ENCODE data around the gene NCOR1.

The NCOR1 gene

DNA sequence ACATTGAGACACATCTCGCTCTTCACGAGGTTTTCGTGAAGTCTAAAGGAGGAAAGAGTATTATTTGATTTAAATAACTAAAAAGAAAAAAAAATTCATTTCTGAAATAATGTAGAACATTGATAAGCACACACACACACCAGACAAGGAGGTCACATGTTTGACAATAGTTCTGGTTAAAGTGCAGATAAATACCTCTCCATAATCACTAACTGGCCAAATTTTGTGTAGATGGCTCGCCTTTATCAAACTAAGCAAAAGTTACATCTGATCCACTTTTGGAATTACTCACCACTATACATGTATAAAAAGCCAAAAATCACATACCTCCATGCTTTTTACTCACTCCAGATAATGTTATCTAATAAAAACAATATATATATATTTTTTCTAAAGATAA, 106.5 kb downstream of the NCOR1 start:
- no peak overlapping the region for H2AFZ ChIP-seq (ENCODE audit: low read depth)
- H3K27me3 ChIP-seq (ENCODE audit: insufficient read depth, low read depth), result no peaks in the 10 kb centered on the region
- H3K4me2 ChIP-seq, result no peak overlapping the region
- H3K4me3 ChIP-seq (IDR thresholded peaks at IDR 0.05; ENCODE audit: insufficient read depth, low read depth, low read length), result no peak overlapping the region
- no peak for TF ChIP-seq CTCF (conservative IDR thresholded peaks at IDR 0.05; ENCODE audit: low read depth, low read length)
- H3K4me1 ChIP-seq (ENCODE audit: low read depth, poor library complexity, severe bottlenecking), result peaks cover under 1% of the 10 kb centered on the region
- H4K20me1 ChIP-seq (ENCODE audit: insufficient read depth), result no peaks in the 10 kb centered on the region
- H3K27ac ChIP-seq, result no peak overlapping the region
- no peaks in the 10 kb centered on the region for H3K36me3 ChIP-seq (ENCODE audit: insufficient read depth)
- H3K9ac ChIP-seq, result no peak overlapping the region
- H3K79me2 ChIP-seq (ENCODE audit: insufficient read depth, low read depth), result no peaks in the 10 kb centered on the region

GRCh38 chr17:16108386-16108785, 106.9 kb downstream of the NCOR1 start:
- Histone ChIP-seq H2AFZ (ENCODE audit: low read depth) (no peak overlapping the region), H3K27me3 (ENCODE audit: insufficient read depth, low read depth) (no peaks in the 10 kb centered on the region), H4K20me1 (ENCODE audit: insufficient read depth) (no peaks in the 10 kb centered on the region), H3K4me1 (ENCODE audit: low read depth, poor library complexity, severe bottlenecking) (peaks cover 5% of the 10 kb centered on the region), H3K4me2 (no peak overlapping the region), H3K4me3 (IDR thresholded peaks at IDR 0.05; ENCODE audit: insufficient read depth, low read depth, low read length) (no peak overlapping the region), H3K9ac (no peak overlapping the region), H3K27ac (no peak overlapping the region), H3K36me3 (ENCODE audit: insufficient read depth) (no peaks in the 10 kb centered on the region), H3K79me2 (ENCODE audit: insufficient read depth, low read depth) (no peaks in the 10 kb centered on the region)
- no peak for TF ChIP-seq CTCF (conservative IDR thresholded peaks at IDR 0.05; ENCODE audit: low read depth, low read length)

GRCh38 chr17:16107165-16107770, 108.1 kb downstream of the NCOR1 start:
- Histone ChIP-seq H3K27me3 (ENCODE audit: insufficient read depth, low read depth) (no peaks in the 10 kb centered on the region), H3K4me1 (ENCODE audit: low read depth, poor library complexity, severe bottlenecking) (peaks cover 17% of the 10 kb centered on the region), H2AFZ (ENCODE audit: low read depth) (no peak overlapping the region), H4K20me1 (ENCODE audit: insufficient read depth) (no peaks in the 10 kb centered on the region), H3K9ac (no peak overlapping the region), H3K36me3 (ENCODE audit: insufficient read depth) (no peaks in the 10 kb centered on the region), H3K27ac (no peak overlapping the region), H3K79me2 (ENCODE audit: insufficient read depth, low read depth) (no peaks in the 10 kb centered on the region), H3K4me3 (IDR thresholded peaks at IDR 0.05; ENCODE audit: insufficient read depth, low read depth, low read length) (no peak overlapping the region), H3K4me2 (no peak overlapping the region)
- TF ChIP-seq CTCF (conservative IDR thresholded peaks at IDR 0.05; ENCODE audit: low read depth, low read length), result no peak

GRCh38 chr17:16106161-16106891, 109.0 kb downstream of the NCOR1 start:
- Histone ChIP-seq H4K20me1 (ENCODE audit: insufficient read depth) (no peaks in the 10 kb centered on the region), H3K9ac (no peak overlapping the region), H3K36me3 (ENCODE audit: insufficient read depth) (no peaks in the 10 kb centered on the region), H3K4me2 (no peak overlapping the region), H3K4me3 (IDR thresholded peaks at IDR 0.05; ENCODE audit: insufficient read depth, low read depth, low read length) (no peak overlapping the region), H2AFZ (ENCODE audit: low read depth) (no peak overlapping the region), H3K27me3 (ENCODE audit: insufficient read depth, low read depth) (no peaks in the 10 kb centered on the region), H3K4me1 (ENCODE audit: low read depth, poor library complexity, severe bottlenecking) (peaks cover 26% of the 10 kb centered on the region), H3K79me2 (ENCODE audit: insufficient read depth, low read depth) (no peaks in the 10 kb centered on the region), H3K27ac (no peak overlapping the region)
- no peak for TF ChIP-seq CTCF (conservative IDR thresholded peaks at IDR 0.05; ENCODE audit: low read depth, low read length)

All from KMS-11 (cell line).